ENCODE results near the gene PACSIN3.

Gene PACSIN3

DNA sequence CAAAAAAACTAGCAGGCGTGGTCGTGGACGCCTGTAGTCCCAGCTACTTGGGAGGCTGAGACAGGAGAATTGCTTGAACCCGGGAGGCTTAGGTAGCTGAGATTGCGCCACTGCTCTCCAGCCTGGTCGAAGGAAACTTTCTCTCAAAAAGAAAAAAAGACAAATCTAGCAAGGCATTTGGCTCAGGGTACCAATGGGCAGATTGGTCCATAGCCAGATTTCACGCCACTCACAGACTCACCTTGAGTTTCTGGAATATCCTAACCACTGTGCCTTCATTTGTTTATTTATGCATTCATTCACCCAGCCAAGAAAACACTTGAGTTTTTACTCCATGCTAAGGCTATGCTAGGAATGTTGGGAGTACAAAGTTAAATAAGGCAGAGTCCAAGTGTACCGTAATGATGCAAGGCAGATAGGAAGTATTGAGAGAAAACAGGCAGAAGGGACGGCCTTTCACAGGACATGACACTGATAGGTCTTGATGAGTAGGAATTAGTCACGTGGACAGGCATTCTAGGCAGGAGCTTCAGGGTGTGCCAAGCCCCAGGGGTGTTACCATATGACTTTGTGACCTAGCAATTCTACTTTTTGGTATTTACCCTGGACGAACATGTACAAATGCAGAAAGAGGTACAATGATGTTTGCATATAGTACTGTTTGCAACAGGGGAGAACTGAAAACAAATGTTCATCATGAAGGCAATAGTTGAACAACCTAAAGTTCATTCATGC, 3.0 kb upstream of the PACSIN3 start:
- peak overlapping the region; percentile 20 for H3K27ac ChIP-seq
- TF ChIP-seq ZFX (IDR thresholded peaks at IDR 0.05), result no peak
- no peak for TF ChIP-seq CTCF (conservative IDR thresholded peaks at IDR 0.05)

DNA sequence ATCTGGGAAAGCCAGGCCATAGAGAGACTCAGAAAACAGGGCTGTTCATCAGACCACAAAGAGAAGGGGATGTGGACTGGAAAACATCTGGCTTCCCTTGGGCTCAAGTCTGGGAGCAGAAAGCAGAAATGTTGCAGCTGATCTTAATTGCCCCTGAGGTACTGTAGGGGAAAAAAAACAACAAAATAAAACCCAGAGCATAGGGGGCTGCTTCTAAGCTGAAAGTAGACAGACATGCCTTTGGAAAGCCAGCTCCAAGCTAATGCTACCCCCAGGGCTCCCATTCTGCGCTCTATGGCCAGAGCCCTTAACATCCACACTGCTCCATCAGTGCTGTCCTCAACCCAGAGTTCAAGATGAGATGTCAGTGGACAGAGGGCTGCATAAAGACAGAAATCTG, 2.0 kb upstream of the PACSIN3 start:
- no peak overlapping the region; the same call in 1 of the 2 replicates for H3K27ac ChIP-seq
- TF ChIP-seq CTCF (conservative IDR thresholded peaks at IDR 0.05) (no peak), ZFX (IDR thresholded peaks at IDR 0.05) (no peak)

- no peak for TF ChIP-seq CTCF (conservative IDR thresholded peaks at IDR 0.05)
- no peak for TF ChIP-seq ZFX (IDR thresholded peaks at IDR 0.05)
- H3K27ac ChIP-seq, result no peak overlapping the region; the same call in 1 of the 2 replicates
These were observed 1.5 kb upstream of the PACSIN3 start for GRCh38 chr11:47187723-47188122.

- TF ChIP-seq ZFX (IDR thresholded peaks at IDR 0.05), result no peak
- no peak for TF ChIP-seq CTCF (conservative IDR thresholded peaks at IDR 0.05)
- H3K27ac ChIP-seq, result peak overlapping the region; percentile 93
These were observed 764 bp upstream of the PACSIN3 start for GRCh38 chr11:47186700-47187695.

GRCh38 chr11:47185305-47186075, 744 bp downstream of the PACSIN3 start:
- peak overlapping the region; percentile 93 for H3K27ac ChIP-seq

GRCh38 chr11:47184711-47185304, 1.4 kb downstream of the PACSIN3 start:
- TF ChIP-seq ZFX (IDR thresholded peaks at IDR 0.05), result no peak
- TF ChIP-seq CTCF (conservative IDR thresholded peaks at IDR 0.05), result no peak
- H3K27ac ChIP-seq, result peak overlapping the region; percentile 93

More at GRCh38 chr11:47185305-47186075, 744 bp downstream of the PACSIN3 start:
- TF ChIP-seq CTCF (conservative IDR thresholded peaks at IDR 0.05) (no peak), ZFX (IDR thresholded peaks at IDR 0.05) (peak; percentile 83; the same call in 1 of the 2 replicates)
